GM19455 (cell line): Measurements from ENCODE around the gene SELENOS.
"Not testable (repeated sequence)": the region's sequence is repeated elsewhere in the genome, so short reads cannot be mapped to it uniquely, and the experiment has no call there.

ENCODE experiments used
- ATAC-seq: cut with Tn5 transposase; IDR thresholded peaks from one replicate; pipeline ENCODE4 v1.9.1; 2021; ENCODE audit not compliant: unreplicated experiment

SELENOS gene

GRCh38 chr15:101310161-101310480 lies 32.8 kb upstream of the SELENOS start:
- no peak for ATAC-seq

- ATAC-seq: no peak
These were observed 32.3 kb upstream of the SELENOS start for GRCh38 chr15:101309436-101310160.

GRCh38 chr15:101308604-101309435 lies 31.5 kb upstream of the SELENOS start:
- ATAC-seq: no peak

GRCh38 chr15:101307897-101308603 lies 30.8 kb upstream of the SELENOS start:
- no peak for ATAC-seq

GRCh38 chr15:101307048-101307896 lies 30.0 kb upstream of the SELENOS start:
- no peak for ATAC-seq

- no peak for ATAC-seq
These were observed 29.2 kb upstream of the SELENOS start for GRCh38 chr15:101306341-101307047.

GRCh38 chr15:101305820-101306255 lies 28.6 kb upstream of the SELENOS start:
- no peak for ATAC-seq

- no peak for ATAC-seq
These were observed 26.1 kb upstream of the SELENOS start for GRCh38 chr15:101303408-101303807.

GRCh38 chr15:101296418-101297405 lies 19.4 kb upstream of the SELENOS start:
- no peak for ATAC-seq

- ATAC-seq: no peak
These were observed 18.4 kb upstream of the SELENOS start for GRCh38 chr15:101295607-101296161.

GRCh38 chr15:101294731-101295606 lies 17.7 kb upstream of the SELENOS start, which contains the start of gene SNRPA1:
SNRPA1 (minus strand) TSS chr15:101295248; CDS start chr15:101295178, 70 bp downstream.
- ATAC-seq: peak; percentile 77

- ATAC-seq: no peak
These were observed 15.8 kb upstream of the SELENOS start for GRCh38 chr15:101293122-101293521.

- no peak for ATAC-seq
These were observed 11.7 kb upstream of the SELENOS start for GRCh38 chr15:101288905-101289513.

GRCh38 chr15:101287342-101287741 lies 10.1 kb upstream of the SELENOS start:
- ATAC-seq: not testable (repeated sequence)

- ATAC-seq: no peak
These were observed 9.3 kb upstream of the SELENOS start for GRCh38 chr15:101286471-101287114.

- no peak for ATAC-seq
These were observed 6.6 kb upstream of the SELENOS start for GRCh38 chr15:101283931-101284330.

GRCh38 chr15:101280007-101280406 lies 2.7 kb upstream of the SELENOS start:
- no peak for ATAC-seq
